HEK293T (cell line): ENCODE data around the gene LRRC27.

Experiments used
- BHLHE40 ChIP-seq: fragments of 450-650 bp; IDR thresholded peaks from 2 replicates; pipeline ENCODE4 v1.6.1; 2016; ENCODE audit warnings: mild to moderate bottlenecking, moderate library complexity, borderline replicate concordance
- ELF4 ChIP-seq: fragments of 450-650 bp; IDR thresholded peaks from 2 replicates; pipeline ENCODE4 v1.6.1; 2017; ENCODE audit warnings: antibody characterized with exemption
- FOXK2 ChIP-seq: fragments of 450-650 bp; IDR thresholded peaks from 2 replicates; pipeline ENCODE4 v1.6.1; 2016; ENCODE audit warnings: mild to moderate bottlenecking
- FOXM1 ChIP-seq: fragments of 450-650 bp; IDR thresholded peaks from 2 replicates; pipeline ENCODE4 v1.6.1; 2017; ENCODE audit warnings: mild to moderate bottlenecking, borderline replicate concordance
- SUZ12 ChIP-seq: fragments of 450-650 bp; IDR thresholded peaks from 2 replicates; pipeline ENCODE4 v1.6.1; 2016; ENCODE audit warnings: mild to moderate bottlenecking
- TARDBP ChIP-seq: fragments of 450-650 bp; IDR thresholded peaks from 2 replicates; pipeline ENCODE4 v1.6.1; 2016
- TF ChIP-seq, protein P1 (sequence below): fragments of 450-650 bp; IDR thresholded peaks from 2 replicates; pipeline ENCODE4 v1.6.1; 2016

DNA sequence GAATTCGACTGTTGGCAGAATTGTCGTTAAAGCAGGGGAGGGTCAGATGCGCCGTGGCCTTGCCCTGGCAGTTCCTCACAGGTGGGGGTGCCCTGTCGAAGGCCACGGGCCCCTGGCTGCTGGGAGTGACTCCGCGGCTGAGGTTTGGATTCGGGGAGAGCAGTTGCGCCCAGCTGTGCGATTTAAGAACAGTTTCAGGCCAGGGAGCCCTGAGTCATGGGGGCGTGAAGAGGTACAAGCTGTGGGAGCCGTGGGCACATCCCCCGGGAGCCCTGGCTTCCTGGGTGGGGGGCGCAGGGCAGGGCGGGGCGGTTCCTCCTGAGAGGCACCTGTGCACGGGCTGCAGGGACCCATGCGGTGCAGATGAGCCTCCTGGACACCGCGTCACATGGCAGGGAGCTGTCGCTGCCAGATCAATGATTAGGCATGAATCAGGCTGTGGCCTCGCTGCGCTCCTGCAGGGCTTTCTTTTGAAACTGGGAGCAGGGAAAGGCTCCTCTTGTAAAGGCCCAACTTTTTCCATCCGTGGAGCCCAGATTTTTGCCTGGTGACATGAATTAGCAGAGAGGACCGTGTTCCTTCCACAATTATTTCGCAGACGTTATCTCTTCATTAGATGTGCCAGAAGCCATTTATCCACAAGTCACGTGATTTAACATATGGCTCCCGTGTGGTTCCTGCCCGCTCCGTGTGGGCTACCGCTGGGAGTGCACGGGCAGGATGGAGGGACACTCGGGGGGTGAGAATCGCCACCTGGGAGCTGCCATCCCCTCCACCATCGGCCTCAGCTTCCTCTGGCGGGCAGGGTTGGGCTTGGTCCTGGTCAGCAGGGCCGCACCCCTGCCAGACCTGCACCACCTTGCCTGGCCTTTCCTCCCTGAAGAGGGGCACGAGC lies 65.9 kb downstream of the LRRC27 start:
- TF ChIP-seq FOXK2: no peak
- no peak for TF ChIP-seq TARDBP
- no peak for TF ChIP-seq SUZ12
- no peak for TF ChIP-seq BHLHE40
- TF ChIP-seq FOXM1: no peak
- TF ChIP-seq ELF4: no peak
- TF ChIP-seq, protein P1, sequence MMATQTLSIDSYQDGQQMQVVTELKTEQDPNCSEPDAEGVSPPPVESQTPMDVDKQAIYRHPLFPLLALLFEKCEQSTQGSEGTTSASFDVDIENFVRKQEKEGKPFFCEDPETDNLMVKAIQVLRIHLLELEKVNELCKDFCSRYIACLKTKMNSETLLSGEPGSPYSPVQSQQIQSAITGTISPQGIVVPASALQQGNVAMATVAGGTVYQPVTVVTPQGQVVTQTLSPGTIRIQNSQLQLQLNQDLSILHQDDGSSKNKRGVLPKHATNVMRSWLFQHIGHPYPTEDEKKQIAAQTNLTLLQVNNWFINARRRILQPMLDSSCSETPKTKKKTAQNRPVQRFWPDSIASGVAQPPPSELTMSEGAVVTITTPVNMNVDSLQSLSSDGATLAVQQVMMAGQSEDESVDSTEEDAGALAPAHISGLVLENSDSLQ: no peak
